IPS-18a (cell line): ENCODE results near the gene ROPN1B.
"Not testable (repeated sequence)": the region's sequence is repeated elsewhere in the genome, so short reads cannot be mapped to it uniquely, and the experiment has no call there.

Experiments used
- H3K27ac ChIP-seq: one replicate; pipeline ENCODE4 v1.5.1; 2013; ENCODE audit warnings: low read length
- H3K27me3 ChIP-seq: one replicate; pipeline ENCODE4 v1.6.1; 2013; ENCODE audit warnings: mild to moderate bottlenecking, low read length; ENCODE audit not compliant: control insufficient read depth, insufficient read depth
- H3K36me3 ChIP-seq: one replicate; pipeline ENCODE4 v1.6.1; 2013; ENCODE audit warnings: low read depth, low read length; ENCODE audit not compliant: control insufficient read depth
- H3K4me1 ChIP-seq: one replicate; pipeline ENCODE4 v1.6.1; 2013; ENCODE audit warnings: low read depth, low read length; ENCODE audit not compliant: control insufficient read depth
- H3K4me3 ChIP-seq: one replicate; pipeline ENCODE4 v1.5.1; 2013; ENCODE audit warnings: low read length
- H3K9ac ChIP-seq: one replicate; pipeline ENCODE4 v1.6.1; 2013; ENCODE audit warnings: mild to moderate bottlenecking, low read length, moderate library complexity
- H3K9me3 ChIP-seq: one replicate; pipeline ENCODE4 v1.6.1; 2013; ENCODE audit warnings: low read depth, low read length; ENCODE audit not compliant: control insufficient read depth

Gene ROPN1B

GRCh38 chr3:125933397-125934173 is 35.4 kb upstream of the ROPN1B start:
- H3K27me3 ChIP-seq, H3K9me3 ChIP-seq, H3K4me1 ChIP-seq, H3K4me3 ChIP-seq, H3K36me3 ChIP-seq, H3K9ac ChIP-seq, H3K27ac ChIP-seq: not testable (repeated sequence)

- H3K27ac ChIP-seq, H3K36me3 ChIP-seq, H3K9ac ChIP-seq, H3K4me1 ChIP-seq, H3K9me3 ChIP-seq, H3K4me3 ChIP-seq, H3K27me3 ChIP-seq: not testable (repeated sequence)
Measured at GRCh38 chr3:125935252-125935874, 33.6 kb upstream of the ROPN1B start.

GRCh38 chr3:125936210-125936815 is 32.7 kb upstream of the ROPN1B start:
- H3K9me3 ChIP-seq, H3K9ac ChIP-seq, H3K27me3 ChIP-seq, H3K36me3 ChIP-seq, H3K4me3 ChIP-seq, H3K27ac ChIP-seq, H3K4me1 ChIP-seq: not testable (repeated sequence)

- H3K36me3 ChIP-seq, H3K4me3 ChIP-seq, H3K27me3 ChIP-seq, H3K4me1 ChIP-seq, H3K9ac ChIP-seq, H3K9me3 ChIP-seq, H3K27ac ChIP-seq: not testable (repeated sequence)
Measured at GRCh38 chr3:125936891-125937290, 32.1 kb upstream of the ROPN1B start.

- H3K4me3 ChIP-seq, H3K27me3 ChIP-seq, H3K9ac ChIP-seq, H3K27ac ChIP-seq, H3K4me1 ChIP-seq, H3K9me3 ChIP-seq, H3K36me3 ChIP-seq: not testable (repeated sequence)
Measured at GRCh38 chr3:125947806-125948205, 21.2 kb upstream of the ROPN1B start.

GRCh38 chr3:125948901-125949300 is 20.1 kb upstream of the ROPN1B start:
- not testable (repeated sequence) for H3K4me3 ChIP-seq, H3K4me1 ChIP-seq, H3K27ac ChIP-seq, H3K9me3 ChIP-seq, H3K9ac ChIP-seq, H3K36me3 ChIP-seq, H3K27me3 ChIP-seq

GRCh38 chr3:125951176-125951575 is 17.8 kb upstream of the ROPN1B start:
- not testable (repeated sequence) for H3K9ac ChIP-seq, H3K9me3 ChIP-seq, H3K4me1 ChIP-seq, H3K4me3 ChIP-seq, H3K27ac ChIP-seq, H3K27me3 ChIP-seq, H3K36me3 ChIP-seq

- H3K36me3 ChIP-seq, H3K4me3 ChIP-seq, H3K4me1 ChIP-seq, H3K9me3 ChIP-seq, H3K9ac ChIP-seq, H3K27ac ChIP-seq, H3K27me3 ChIP-seq: not testable (repeated sequence)
Measured at GRCh38 chr3:125957020-125957419, 12.0 kb upstream of the ROPN1B start.

- Histone ChIP-seq H3K36me3 (no peaks in the 10 kb centered on the region), H3K27me3 (no peaks in the 10 kb centered on the region), H3K9ac (no peak overlapping the region), H3K4me1 (no peaks in the 10 kb centered on the region), H3K27ac (no peak overlapping the region), H3K9me3 (no peaks in the 10 kb centered on the region), H3K4me3 (peak overlapping the region; percentile 27)
Measured at GRCh38 chr3:125957674-125958510, 11.1 kb upstream of the ROPN1B start.

- no peaks in the 10 kb centered on the region for H3K36me3 ChIP-seq
Measured at GRCh38 chr3:125958511-125959316, 10.3 kb upstream of the ROPN1B start.

More at GRCh38 chr3:125958511-125959316, 10.3 kb upstream of the ROPN1B start:
- H3K27ac ChIP-seq = no peak overlapping the region
- H3K9ac ChIP-seq = no peak overlapping the region
- no peak overlapping the region for H3K4me3 ChIP-seq
- no peaks in the 10 kb centered on the region for H3K4me1 ChIP-seq
- H3K9me3 ChIP-seq = no peaks in the 10 kb centered on the region
- H3K27me3 ChIP-seq = no peaks in the 10 kb centered on the region
